HG03108 (cell line): ENCODE results near the gene PDGFRB.

Source experiments
- ATAC-seq: cut with Tn5 transposase; IDR thresholded peaks from one replicate; pipeline ENCODE4 v1.9.1; 2021; ENCODE audit warnings: moderate library complexity; ENCODE audit not compliant: unreplicated experiment

Gene PDGFRB

GRCh38 chr5:150164211-150164980 lies 8.8 kb upstream of the PDGFRB start:
- no peak for ATAC-seq

GRCh38 chr5:150163547-150164059 lies 8.0 kb upstream of the PDGFRB start:
- no peak for ATAC-seq

GRCh38 chr5:150163035-150163434 lies 7.4 kb upstream of the PDGFRB start:
- ATAC-seq, result no peak

- ATAC-seq, result no peak
Measured at GRCh38 chr5:150162142-150162513, 6.5 kb upstream of the PDGFRB start.

GRCh38 chr5:150161242-150162141 lies 5.8 kb upstream of the PDGFRB start:
- peak; percentile 45 for ATAC-seq

- ATAC-seq, result no peak
Measured at GRCh38 chr5:150160448-150161081, 4.9 kb upstream of the PDGFRB start.

- no peak for ATAC-seq
Measured at GRCh38 chr5:150159741-150160179, 4.1 kb upstream of the PDGFRB start.

GRCh38 chr5:150159031-150159430 lies 3.4 kb upstream of the PDGFRB start:
- ATAC-seq, result no peak

GRCh38 chr5:150158170-150158949 lies 2.7 kb upstream of the PDGFRB start:
- ATAC-seq, result no peak

GRCh38 chr5:150157168-150157567 lies 1.5 kb upstream of the PDGFRB start:
- ATAC-seq, result no peak

- no peak for ATAC-seq
Measured at GRCh38 chr5:150156540-150156939, 895 bp upstream of the PDGFRB start.

GRCh38 chr5:150156027-150156368 lies 353 bp upstream of the PDGFRB start:
- ATAC-seq, result no peak

- ATAC-seq, result no peak
Measured at GRCh38 chr5:150154618-150155128, 972 bp downstream of the PDGFRB start.

- no peak for ATAC-seq
Measured at GRCh38 chr5:150153957-150154617, 1.6 kb downstream of the PDGFRB start.

GRCh38 chr5:150153483-150153882 lies 2.2 kb downstream of the PDGFRB start:
- ATAC-seq, result no peak

- ATAC-seq, result no peak
Measured at GRCh38 chr5:150152636-150153462, 2.8 kb downstream of the PDGFRB start.

GRCh38 chr5:150149618-150150017 lies 6.0 kb downstream of the PDGFRB start:
- ATAC-seq, result no peak

- no peak for ATAC-seq
Measured at GRCh38 chr5:150148117-150148927, 7.3 kb downstream of the PDGFRB start.
